COLO668 (cell line): ENCODE data around the gene MTCH1.
A peak's percentile ranks its signal among the peaks of the same experiment; 100 is the strongest.

Experiments
- DNase-seq: peaks from one replicate; lab custom pipeline; 2025; ENCODE audit not compliant: unreplicated experiment; lab: John Stamatoyannopoulos, UW

MTCH1 gene

DNA sequence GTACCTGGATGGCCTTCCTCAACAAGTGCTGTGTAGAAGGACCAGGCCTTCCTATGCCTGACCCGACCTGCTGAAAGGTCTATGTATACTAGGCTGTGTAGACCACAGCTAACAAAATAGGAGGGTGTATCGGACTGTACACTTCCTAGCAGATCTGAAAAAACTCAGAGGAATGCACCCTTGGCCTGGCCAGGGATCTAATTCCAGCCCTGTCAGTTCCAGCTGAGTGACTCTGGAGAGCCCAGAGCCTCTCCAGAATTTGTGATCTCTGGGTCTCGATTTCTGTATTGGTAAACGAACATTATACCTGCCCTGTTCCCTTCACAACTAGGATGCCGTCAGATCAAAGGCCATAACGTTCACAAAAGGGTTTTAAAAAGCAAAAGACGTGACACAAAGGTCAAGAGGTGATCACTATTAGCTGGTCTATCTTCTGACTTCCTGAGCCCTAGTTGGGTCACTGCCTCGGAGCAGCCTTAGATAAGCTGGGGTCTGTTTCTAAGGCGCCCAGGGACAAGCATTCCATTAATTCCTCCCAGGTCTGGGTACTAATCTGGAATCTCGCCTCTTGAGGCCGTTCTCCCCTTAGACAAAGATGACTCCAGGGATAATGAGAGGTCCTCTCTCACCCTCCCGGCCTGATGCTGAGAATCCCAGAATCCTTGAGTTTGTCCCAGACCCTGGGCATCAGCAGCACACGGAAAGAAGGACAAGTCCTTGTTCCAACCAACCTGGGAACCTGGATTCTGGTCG, 13.9 kb downstream of the MTCH1 start:
- no peak for DNase-seq

DNA sequence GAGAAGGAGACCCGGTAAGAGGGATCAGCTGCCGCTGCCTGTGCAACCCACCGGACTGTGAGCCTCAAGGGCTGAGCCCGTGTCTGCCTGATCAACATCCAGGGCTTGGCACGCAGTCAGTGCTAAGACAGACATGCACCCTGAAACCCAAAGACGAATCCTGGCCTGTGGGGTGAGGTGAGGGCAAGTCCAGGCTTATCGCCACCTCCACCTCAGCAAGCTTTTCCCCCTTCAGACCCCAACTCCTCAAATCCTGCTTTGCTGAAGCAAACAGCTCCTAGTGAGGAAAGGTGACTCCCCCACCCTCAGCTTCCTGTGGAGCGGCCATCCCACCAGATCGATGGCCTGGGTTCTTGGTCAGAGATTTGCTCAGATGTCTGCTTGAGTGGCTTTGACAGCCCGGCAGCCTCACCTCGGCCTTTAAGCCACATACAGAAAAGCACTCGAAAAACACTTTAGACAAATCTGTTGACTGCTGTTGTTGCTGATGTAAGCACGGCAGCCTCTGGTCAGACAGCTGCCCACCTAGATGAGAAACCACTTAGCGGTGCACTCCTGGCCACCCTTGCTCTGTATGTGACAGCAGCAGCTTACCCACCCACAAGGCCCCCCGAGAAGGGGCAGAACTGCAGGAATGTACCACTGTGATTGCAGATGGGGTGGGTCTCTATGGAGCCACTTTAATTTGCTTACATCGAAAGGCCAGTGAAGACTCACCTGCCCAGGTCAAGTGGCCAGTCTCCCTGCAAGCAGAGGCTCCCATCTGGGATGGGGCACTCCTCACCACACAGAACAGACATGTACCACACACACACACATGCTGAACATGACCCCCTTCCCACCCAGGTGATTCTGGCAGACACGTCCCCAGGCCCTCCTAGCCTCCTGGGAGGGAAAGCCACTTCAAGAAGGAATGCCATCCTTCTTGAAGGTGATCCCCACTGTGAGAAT, 14.8 kb downstream of the MTCH1 start:
- DNase-seq, result no peak

DNA sequence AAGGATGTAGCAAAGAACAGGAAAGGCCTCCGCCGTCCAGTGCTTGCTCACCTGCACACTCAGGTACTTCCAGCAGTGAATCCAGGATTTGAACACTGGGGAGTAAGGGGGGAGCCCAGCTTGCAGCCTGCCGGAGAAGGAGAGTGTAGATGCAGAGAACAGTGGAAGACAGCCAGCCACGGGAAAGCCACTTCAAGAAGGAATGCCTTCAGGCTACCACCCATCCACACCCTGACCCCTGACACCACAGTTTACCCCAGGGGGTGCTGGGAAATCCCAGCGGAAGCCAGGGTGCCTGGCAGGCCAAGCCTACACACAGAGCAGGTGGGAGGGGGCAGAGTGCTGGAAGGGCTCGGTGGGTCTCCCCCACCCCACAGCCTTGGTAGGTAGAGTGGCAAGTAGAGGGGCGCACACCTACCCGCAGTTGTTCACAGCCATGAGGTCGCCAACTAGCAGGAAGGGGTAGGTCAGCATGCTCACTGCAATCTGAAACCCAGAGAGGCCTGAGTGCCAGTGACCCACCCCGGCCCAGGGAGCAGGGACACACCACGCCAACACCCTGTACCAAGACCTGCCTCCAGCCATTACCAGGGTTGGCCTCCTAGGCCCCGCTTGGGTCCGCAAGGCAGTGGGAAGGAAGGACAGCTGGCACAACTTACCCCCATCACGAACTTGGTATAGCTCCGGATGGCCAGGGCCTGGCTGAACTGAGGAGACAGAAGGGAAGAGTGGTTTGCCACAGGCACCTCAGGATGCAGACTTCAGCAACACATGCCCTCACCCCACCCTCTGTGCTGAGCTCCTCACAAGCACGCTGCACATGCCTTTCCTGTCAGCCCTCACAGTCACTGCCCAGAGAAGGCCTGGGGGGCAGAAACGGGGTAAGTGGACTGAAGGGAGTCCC, 15.8 kb downstream of the MTCH1 start:
- no peak for DNase-seq

DNA sequence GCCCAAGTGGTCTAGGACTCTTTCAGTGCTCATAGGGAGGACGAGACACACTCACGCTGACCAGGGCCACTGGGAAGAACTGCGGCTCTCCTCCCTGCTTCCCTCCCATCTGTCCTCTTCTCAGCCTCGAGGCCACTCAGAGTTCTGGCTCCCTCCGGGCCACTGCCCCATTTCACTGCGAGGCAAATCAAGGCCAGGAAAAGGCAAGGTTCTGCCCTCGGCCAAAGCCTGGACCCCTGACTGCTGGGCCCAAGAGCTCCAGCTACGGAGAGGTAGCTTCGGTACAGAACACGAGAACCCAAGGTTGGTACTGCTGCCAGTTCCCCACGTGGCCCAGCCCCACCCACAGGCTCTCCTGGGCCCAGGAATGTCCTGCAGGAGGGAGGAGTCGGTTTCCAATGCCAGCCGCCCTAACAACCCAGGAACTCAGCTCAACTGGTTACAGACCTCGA, 16.7 kb downstream of the MTCH1 start:
- no peak for DNase-seq

DNA sequence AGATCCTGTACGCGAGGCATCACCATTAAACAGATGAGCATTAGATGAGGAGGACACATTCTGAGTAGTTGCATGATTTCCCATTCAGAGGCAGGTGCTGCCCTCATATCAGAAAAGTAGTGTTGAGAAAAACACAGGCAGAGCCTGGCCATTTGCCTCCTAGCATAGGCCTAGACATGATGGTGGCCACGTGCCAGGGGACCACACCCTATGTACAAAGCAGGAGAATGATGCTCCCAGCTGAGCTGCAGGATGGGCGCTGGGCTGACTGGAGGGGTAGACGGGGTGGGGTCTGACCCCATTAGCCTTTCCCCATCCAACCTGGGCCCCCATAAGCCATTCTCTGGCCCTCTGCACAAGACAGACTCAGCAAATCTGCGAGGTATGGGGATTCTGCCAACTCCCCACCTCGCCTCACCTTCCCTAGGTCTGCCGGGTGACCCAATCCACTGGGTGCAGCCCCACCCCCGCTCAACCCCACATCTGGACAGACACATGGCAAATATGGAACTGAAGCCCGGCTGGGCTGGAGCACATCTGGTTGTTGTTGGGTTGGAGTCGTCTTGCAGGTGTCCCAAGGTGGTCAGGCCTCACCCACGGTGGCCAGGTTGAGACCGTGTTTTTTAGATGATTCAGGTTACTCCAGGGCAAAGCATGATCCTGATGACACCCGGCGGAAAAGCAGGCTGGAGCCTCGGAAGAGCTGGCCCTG, 17.6 kb downstream of the MTCH1 start:
- no peak for DNase-seq

DNA sequence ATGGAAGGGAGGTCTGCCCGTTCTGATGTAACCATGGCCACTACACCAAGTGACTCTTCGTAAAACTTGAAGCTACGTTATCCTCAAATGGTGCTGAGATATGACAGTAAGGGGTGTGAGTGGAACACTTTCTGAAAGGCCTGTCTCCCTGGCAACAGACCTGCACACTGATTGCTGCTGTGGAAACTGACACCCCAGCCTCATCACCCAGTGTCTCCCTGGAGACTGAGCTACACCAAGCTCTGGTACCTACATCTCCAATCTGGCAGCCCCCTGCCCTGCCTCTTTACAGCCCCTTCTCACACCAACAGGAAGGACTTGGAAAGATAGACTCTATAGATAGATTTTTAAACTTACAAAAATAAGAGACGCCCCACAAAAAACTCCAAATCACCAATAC, 18.2 kb downstream of the MTCH1 start:
- no peak for DNase-seq

DNA sequence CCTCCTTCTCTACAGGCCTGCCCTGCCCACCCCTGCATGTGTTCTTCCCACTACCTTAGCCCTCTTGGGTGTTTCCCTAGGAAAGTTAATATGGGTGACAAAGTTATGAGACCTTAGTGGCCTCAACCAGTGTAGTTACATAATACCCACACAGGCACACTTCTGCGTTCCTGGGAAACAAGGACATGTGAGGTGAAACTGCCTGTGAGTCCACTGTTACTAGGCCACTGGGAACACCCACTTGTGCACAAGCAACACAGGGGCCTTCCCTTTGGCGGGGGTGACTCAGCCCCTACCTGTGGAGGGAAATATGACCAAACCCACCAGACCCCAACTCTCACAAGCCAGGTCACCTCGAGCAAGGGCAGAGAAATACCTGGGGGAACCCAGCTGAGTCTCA, 18.7 kb downstream of the MTCH1 start:
- DNase-seq, result no peak

DNA sequence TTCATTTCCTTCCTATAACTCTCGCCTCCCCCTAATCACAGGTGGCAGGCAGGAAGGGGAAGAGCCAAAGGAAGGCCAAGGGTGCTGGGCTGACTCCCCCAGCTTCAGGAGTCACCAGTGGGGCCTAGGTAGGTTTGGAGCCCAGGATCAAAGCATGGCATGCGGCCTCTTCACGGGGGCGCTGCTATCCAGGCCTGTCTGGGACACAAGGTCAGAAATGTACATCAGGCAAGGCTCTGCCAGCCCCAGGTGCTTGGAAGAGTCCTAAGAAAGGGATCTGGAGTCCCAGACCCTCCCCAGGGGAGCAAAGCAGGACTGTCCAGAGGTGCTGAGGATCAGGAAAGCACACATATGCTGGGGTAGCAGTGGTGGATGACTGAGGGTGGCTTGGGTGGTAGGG, 21.1 kb downstream of the MTCH1 start:
- no peak for DNase-seq

DNA sequence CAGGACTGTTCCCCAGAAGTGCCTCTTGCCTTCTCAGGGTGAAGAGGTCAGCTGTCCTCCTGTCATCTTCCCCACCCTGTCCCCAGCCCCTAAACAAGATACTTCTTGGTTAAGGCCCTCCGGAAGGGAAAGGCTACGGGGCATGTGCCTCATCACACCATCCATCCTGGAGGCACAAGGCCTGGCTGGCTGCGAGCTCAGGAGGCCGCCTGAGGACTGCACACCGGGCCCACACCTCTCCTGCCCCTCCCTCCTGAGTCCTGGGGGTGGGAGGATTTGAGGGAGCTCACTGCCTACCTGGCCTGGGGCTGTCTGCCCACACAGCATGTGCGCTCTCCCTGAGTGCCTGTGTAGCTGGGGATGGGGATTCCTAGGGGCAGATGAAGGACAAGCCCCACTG, 21.6 kb downstream of the MTCH1 start:
- no peak for DNase-seq

DNA sequence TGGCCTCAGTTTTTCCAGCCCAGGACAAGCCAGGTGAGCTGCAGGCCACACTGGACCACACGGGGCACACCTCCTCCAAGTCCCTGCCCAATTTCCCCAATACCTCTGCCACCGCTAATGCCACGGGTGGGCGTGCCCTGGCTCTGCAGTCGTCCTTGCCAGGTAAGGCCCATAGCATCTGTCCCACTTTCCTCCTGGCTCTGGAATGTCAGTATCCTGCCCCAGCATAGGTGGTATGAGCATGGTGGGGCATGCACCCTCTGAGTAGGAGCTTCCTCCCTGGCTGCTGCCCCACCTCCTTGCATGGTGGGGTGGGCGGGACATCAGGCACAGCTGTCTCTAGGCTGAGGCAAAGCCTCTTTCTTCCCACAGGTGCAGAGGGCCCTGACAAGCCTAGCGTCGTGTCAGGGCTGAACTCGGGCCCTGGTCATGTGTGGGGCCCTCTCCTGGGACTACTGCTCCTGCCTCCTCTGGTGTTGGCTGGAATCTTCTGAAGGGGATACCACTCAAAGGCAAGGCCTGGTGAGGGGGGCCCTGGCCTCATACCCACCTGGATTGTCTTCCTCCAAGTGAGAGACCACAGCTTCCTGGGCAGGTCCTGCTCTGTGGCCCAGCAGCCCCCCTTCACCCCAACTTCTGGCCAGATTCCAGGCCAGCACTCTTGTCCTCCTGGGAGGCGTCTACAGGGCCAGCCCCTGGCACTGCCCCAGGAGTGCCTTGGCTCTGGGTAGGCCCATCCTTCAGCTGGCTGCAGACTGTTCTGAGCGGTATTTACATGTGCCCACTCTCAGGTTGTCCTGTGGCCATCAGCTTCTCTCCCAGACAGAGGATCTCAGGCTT, 22.3 kb downstream of the MTCH1 start:
- DNase-seq, result no peak

DNA sequence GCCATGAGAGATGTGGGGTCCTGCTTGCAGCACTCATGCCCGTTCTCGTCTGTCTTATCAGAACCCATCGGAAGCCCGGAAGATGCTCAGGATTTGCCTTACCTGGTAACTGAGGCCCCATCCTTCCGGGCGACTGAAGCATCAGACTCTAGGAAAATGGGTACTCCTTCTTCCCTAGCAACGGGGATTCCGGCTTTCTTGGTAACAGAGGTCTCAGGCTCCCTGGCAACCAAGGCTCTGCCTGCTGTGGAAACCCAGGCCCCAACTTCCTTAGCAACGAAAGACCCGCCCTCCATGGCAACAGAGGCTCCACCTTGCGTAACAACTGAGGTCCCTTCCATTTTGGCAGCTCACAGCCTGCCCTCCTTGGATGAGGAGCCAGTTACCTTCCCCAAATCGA, 23.1 kb downstream of the MTCH1 start:
- DNase-seq, result peak; percentile 25

DNA sequence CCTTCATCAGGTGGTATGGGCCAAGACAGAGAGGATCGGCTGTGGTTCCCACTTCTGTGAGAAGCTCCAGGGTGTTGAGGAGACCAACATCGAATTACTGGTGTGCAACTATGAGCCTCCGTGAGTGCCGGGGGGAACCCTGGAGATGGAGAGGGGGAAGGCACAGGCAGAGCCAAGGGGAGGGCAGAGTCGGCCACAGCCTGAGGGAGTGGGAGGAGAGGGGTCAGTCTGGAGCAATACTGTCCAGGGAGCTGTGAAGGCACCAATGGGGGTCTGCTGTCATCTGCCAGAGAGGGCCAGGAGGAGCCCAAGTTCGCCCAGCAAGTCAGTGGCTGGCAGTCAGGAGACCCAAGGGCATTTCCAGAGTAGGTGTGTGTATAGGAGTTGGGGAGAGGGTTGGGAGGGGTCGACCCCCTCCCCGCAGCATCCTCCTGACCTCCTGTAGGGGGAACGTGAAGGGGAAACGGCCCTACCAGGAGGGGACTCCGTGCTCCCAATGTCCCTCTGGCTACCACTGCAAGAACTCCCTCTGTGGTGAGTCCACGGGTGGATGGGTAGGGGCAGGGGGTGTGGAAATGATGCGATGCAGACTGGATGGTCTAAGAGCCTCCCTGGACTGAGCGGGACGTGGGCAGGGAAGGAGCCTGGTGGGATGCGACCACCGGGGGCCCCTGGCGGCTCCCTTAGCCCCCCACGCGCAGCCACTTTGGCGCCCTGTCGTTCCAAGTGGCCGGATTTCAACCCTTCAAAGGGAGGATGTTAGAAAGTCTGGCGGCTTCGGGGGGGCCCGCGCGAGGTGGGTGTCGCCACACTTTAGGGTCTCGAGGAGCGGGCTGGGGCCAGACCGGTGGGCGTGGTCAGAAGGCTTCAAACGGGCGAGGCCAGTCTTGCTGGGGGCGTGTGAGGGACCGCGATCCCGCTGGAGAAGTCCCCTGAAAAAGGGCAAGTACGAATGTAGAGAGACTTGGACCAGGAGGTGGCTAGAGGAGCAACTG, 24.3 kb downstream of the MTCH1 start:
- no peak for DNase-seq

DNA sequence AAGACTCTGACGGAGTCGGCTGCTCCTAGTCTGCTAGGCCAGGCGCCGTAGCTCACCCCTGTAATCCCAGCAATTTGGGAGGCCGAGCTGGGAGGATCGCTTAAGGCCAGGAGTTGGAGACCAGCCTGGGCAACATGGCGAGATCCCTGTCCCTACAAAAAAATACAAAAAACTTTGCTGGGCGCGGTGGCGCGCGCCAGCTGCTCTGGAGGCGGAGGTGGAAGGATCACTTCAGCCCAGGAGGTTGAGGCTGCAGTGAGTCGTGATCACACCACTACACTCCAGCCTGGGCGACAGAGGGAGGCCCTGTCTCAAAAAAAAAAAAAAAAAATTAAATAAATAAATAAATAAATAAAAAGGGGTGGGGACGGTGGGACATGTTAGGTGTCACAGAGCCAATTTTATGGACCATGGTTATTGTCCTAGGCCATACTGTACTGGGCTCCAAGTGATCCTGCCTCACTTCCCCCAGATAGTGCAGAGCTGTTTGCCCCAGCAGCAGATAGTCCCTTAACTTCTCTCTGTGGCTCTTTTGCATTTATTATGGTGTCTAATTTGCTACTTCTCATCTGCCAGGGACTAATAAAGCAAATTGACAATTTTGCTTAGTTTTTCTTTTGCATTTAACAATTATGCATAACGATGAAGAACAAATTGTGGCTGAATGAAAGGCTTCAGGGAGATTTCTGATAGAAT, 26.3 kb downstream of the MTCH1 start:
- no peak for DNase-seq

DNA sequence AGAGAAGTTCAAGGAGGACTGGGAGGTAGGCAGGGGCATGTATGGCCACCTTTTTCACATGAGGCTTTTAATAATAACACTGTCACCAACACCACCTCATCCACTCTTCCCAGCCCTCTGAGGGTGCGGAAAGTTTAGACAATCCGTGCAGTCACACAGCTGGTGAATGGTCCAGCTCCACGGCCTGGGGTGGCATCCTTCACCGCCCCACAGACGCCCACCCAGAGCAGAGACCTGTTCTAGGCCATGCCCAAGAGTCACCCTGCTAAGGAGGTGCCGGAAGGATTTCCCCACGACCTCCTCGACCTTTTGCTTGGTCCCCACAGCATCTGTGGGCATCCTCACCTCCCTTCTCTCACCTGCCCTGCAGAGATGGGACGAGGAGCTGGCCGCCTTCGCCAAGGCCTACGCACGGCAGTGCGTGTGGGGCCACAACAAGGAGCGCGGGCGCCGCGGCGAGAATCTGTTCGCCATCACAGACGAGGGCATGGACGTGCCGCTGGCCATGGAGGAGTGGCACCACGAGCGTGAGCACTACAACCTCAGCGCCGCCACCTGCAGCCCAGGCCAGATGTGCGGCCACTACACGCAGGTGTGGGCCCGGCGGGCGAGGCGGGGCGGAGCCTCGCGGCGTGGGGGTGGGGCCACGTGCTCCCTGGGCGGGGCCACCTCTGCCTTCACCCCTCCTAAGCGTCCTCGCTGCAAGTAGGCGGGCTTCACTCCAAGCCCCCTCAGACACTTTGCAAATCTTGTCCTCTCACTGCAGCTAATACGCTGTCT, 27.0 kb downstream of the MTCH1 start:
- no peak for DNase-seq

DNA sequence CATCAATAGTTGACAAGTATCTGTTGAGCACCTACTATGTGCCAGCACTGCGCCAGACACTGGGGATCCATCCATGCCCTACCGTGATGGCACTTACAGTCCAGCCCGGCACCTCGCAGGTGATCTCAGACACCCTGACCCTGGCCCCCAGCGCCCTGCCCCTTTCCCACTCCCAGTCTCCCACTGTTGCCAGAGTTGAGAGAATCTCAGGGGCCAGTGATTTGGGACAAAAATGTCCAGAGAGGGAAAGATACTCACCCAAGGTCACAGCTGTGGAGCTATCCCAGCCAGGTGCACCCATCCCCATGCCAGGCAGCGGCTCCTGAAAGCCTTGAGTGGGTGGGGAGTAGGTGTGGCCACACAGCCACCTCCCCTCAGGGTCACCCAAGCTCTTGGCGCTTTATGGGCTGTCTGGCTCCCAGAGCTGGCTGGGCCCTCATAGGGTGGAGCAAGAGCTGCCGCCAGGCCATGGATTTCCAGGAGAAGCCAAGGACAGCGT, 28.2 kb downstream of the MTCH1 start:
- no peak for DNase-seq

DNA sequence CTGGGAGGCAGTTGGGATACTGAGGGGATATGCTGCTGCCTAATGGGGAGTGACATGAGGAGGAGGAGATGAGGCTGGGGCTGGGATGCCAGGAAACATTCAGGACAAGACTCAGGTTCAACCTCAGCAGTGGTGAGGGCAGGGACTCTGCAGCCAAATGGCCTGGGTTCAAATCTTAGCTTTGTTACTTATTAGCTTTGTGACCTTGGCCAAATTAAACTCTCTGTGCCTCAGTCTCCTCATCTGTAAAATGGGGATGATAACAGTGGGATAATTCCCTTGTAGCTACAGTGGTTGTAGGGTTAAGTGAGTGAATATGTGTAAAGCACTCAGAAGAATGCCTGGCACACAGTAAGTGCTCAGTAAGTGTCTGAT, 29.6 kb downstream of the MTCH1 start:
- no peak for DNase-seq
